GM23338 (cell line): ENCODE data around the gene TOM1. TPM values are rescaled to one million over a fixed set of nuclear protein-coding genes. Genes with fewer than 3 reads are reported as not detected.
"Not testable (repeated sequence)": the region's sequence is repeated elsewhere in the genome, so short reads cannot be mapped to it uniquely, and the experiment has no call there.

Source experiments
- ATAC-seq: fragments of 200-7000 bp; cut with Tn5 transposase; 3 replicates; pipeline ENCODE4 v1.9.1; 2020
- DNase-seq: peaks from one replicate; pipeline ENCODE4 v3.0.0-alpha.2; 2015; ENCODE audit warnings: low spot score
- H2AFZ ChIP-seq: fragments of 200-600 bp; sonication (generic); 2 replicates; pipeline ENCODE4 v1.8.0; 2016; ENCODE audit warnings: antibody characterized with exemption, mild to moderate bottlenecking, moderate library complexity
- H3F3A ChIP-seq: fragments of 200-600 bp; sonication (generic); replicated peaks from 2 replicates; pipeline ENCODE4 v1.8.0; 2017; ENCODE audit warnings: antibody characterized with exemption, mixed run types, low read depth
- H3K27ac ChIP-seq: fragments of 200-600 bp; sonication (generic); 2 replicates; pipeline ENCODE4 v1.6.1; 2016; ENCODE audit warnings: low read depth
- H3K27me3 ChIP-seq: fragments of 200-600 bp; sonication (generic); 2 replicates; pipeline ENCODE4 v1.8.0; 2016; ENCODE audit warnings: mild to moderate bottlenecking, mixed run types, moderate library complexity; ENCODE audit not compliant: insufficient read depth
- H3K36me3 ChIP-seq: fragments of 200-600 bp; sonication (generic); 2 replicates; pipeline ENCODE4 v1.8.0; 2016; ENCODE audit warnings: mild to moderate bottlenecking; ENCODE audit not compliant: insufficient read depth
- H3K4me1 ChIP-seq: fragments of 200-600 bp; sonication (generic); 2 replicates; pipeline ENCODE4 v1.8.0; 2016; ENCODE audit warnings: mild to moderate bottlenecking, moderate library complexity; ENCODE audit not compliant: insufficient read depth
- H3K4me2 ChIP-seq: fragments of 200-600 bp; sonication (generic); 2 replicates; pipeline ENCODE4 v1.7.1; 2017; ENCODE audit warnings: mixed run types
- H3K4me3 ChIP-seq: fragments of 200-600 bp; sonication (generic); 2 replicates; pipeline ENCODE4 v1.6.1; 2016; ENCODE audit warnings: mixed run types
- H3K79me2 ChIP-seq: fragments of 200-600 bp; sonication (generic); replicated peaks from 2 replicates; pipeline ENCODE4 v1.8.0; 2017; ENCODE audit warnings: mild to moderate bottlenecking; ENCODE audit not compliant: insufficient read depth
- H3K9me2 ChIP-seq: fragments of 200-600 bp; sonication (generic); 2 replicates; pipeline ENCODE4 v1.8.0; 2017; ENCODE audit not compliant: insufficient read depth
- H4K20me1 ChIP-seq: fragments of 200-600 bp; sonication (generic); replicated peaks from 2 replicates; pipeline ENCODE4 v1.8.0; 2017; ENCODE audit warnings: mild to moderate bottlenecking; ENCODE audit not compliant: insufficient read depth
- H3K27ac Mint-ChIP-seq: 2 replicates; pipeline ENCODE4 v1.8.0; 2020; ENCODE audit warnings: inconsistent platforms, mild to moderate bottlenecking, moderate library complexity, mixed read lengths
- H3K27me3 Mint-ChIP-seq: 3 replicates; pipeline ENCODE4 v1.8.0; 2022; ENCODE audit warnings: low read depth, mild to moderate bottlenecking, moderate library complexity, mixed read lengths, inconsistent platforms; ENCODE audit not compliant: insufficient read depth, poor library complexity
- H3K36me3 Mint-ChIP-seq: 3 replicates; pipeline ENCODE4 v1.8.0; 2021; ENCODE audit warnings: low read depth, mild to moderate bottlenecking, inconsistent platforms, moderate library complexity, mixed read lengths
- H3K4me1 Mint-ChIP-seq: 3 replicates; pipeline ENCODE4 v1.8.0; 2020; ENCODE audit warnings: mild to moderate bottlenecking, inconsistent platforms, mixed read lengths
- H3K4me3 Mint-ChIP-seq: 3 replicates; pipeline ENCODE4 v1.8.0; 2021; ENCODE audit warnings: moderate library complexity, mild to moderate bottlenecking, inconsistent platforms, mixed read lengths
- H3K9me3 Mint-ChIP-seq: 3 replicates; pipeline ENCODE4 v1.8.0; 2020; ENCODE audit warnings: moderate library complexity, mild to moderate bottlenecking, inconsistent platforms, mixed read lengths
- CREB1 ChIP-seq: fragments of 250-450 bp; sonication (Bioruptor Pico); IDR thresholded peaks from 2 replicates; pipeline ENCODE4 v1.5.0; 2020; ENCODE audit warnings: low read depth, mild to moderate bottlenecking, moderate library complexity
- CTCF ChIP-seq, 2 experiments: fragments of 200-600 bp in 1 of 2; sonication (generic) in 1 of 2; conservative IDR thresholded peaks; 2 replicates each; pipeline versions ENCODE4 v1.5.1 to v1.6.1; 2016 to 2017; ENCODE audit warnings: antibody characterized with exemption in 2 of 2, low read depth in 2 of 2, mild to moderate bottlenecking in 2 of 2, moderate library complexity in 1 of 2
- EZH2 ChIP-seq: fragments of 200-600 bp; sonication (generic); IDR thresholded peaks from one replicate; pipeline ENCODE4 v1.8.0; 2017; ENCODE audit warnings: antibody characterized with exemption, mild to moderate bottlenecking, low read depth; ENCODE audit not compliant: unreplicated experiment
- NANOG ChIP-seq: IDR thresholded peaks from 2 replicates; pipeline ENCODE4 v1.6.1; 2016; ENCODE audit warnings: antibody characterized with exemption, borderline replicate concordance
- REST ChIP-seq: IDR thresholded peaks from one replicate; pipeline ENCODE4 v1.6.1; 2018; ENCODE audit warnings: antibody characterized with exemption; ENCODE audit not compliant: unreplicated experiment
- STAT1 ChIP-seq: IDR thresholded peaks from one replicate; pipeline ENCODE4 v1.6.1; 2016; ENCODE audit warnings: antibody characterized with exemption; ENCODE audit not compliant: unreplicated experiment
- ZNF331 ChIP-seq: fragments of 250-450 bp; sonication (Bioruptor Pico); IDR thresholded peaks from 2 replicates; pipeline ENCODE4 v1.5.0; 2020; ENCODE audit warnings: low read depth, mild to moderate bottlenecking, moderate library complexity
- polyA plus RNA-seq: library from polyadenylated mRNA; unstranded; fragments of >200 nt; fragmentation: Nextera tagmentation; extraction: Ambion mirVana; gene quantifications from 2 replicates; pipeline ENCODE4 v1.2.1, GENCODE V29; 2016
- total RNA-seq: library from RNA; depleted of rRNA; stranded (reverse); fragments of >200 nt; shearing (Covaris generic); gene quantifications from 2 replicates; pipeline ENCODE4 v1.2.3, GENCODE V29; 2014

TOM1 gene
- total and polyA plus RNA-seq, 2 experiments from 2014 or later: 10.9 to 17.8 TPM

GRCh38 chr22:35361001-35361558 is 61.4 kb downstream of the TOM1 start:
- H3K4me1 ChIP-seq: no peaks in the 10 kb centered on the region
- H3K36me3 ChIP-seq: no peaks in the 10 kb centered on the region
- no peak for TF ChIP-seq CREB1
- ATAC-seq: no peak
- H3K27me3 ChIP-seq: no peaks in the 10 kb centered on the region
- Mint-ChIP-seq H3K9me3 (no peaks in the 10 kb centered on the region; the same call in 2 of the 3 replicates), H3K36me3 (no peaks in the 10 kb centered on the region), H3K4me1 (no peaks in the 10 kb centered on the region), H3K27ac (no peak overlapping the region), H3K4me3 (no peak overlapping the region), H3K27me3 (peaks cover 4% of the 10 kb centered on the region)
- H3K4me3 ChIP-seq: no peak overlapping the region
- no peak overlapping the region for H3K4me2 ChIP-seq
- no peaks in the 10 kb centered on the region for H3K79me2 ChIP-seq
- H2AFZ ChIP-seq: no peak overlapping the region
- H3K9me2 ChIP-seq: no peaks in the 10 kb centered on the region
- no peak for DNase-seq
- no peak overlapping the region for H3K27ac ChIP-seq
- H3F3A ChIP-seq: no peaks in the 10 kb centered on the region
- H4K20me1 ChIP-seq: no peaks in the 10 kb centered on the region

- Mint-ChIP-seq H3K4me3 (no peak overlapping the region), H3K27ac (no peak overlapping the region), H3K9me3 (no peaks in the 10 kb centered on the region), H3K4me1 (no peaks in the 10 kb centered on the region; the same call in 2 of the 3 replicates), H3K36me3 (no peaks in the 10 kb centered on the region), H3K27me3 (peaks cover 2% of the 10 kb centered on the region)
- Histone ChIP-seq H3K79me2 (no peaks in the 10 kb centered on the region), H2AFZ (no peak overlapping the region), H3K4me2 (no peak overlapping the region), H3K4me3 (no peak overlapping the region), H3F3A (no peaks in the 10 kb centered on the region), H3K4me1 (peaks cover 3% of the 10 kb centered on the region), H3K9me2 (no peaks in the 10 kb centered on the region), H3K36me3 (no peaks in the 10 kb centered on the region), H4K20me1 (no peaks in the 10 kb centered on the region), H3K27me3 (no peaks in the 10 kb centered on the region), H3K27ac (no peak overlapping the region)
- DNase-seq: no peak
- TF ChIP-seq REST (no peak), NANOG (no peak), CTCF (conservative IDR thresholded peaks at IDR 0.05; ENCODE audit: low read depth in 2 of 2) (no peak), ZNF331 (CRISPR knock-in tag) (no peak), STAT1 (no peak), EZH2 (no peak)
- ATAC-seq: no peak
These were observed 63.9 kb downstream of the TOM1 start for GRCh38 chr22:35363566-35364086.

GRCh38 chr22:35364230-35364629 is 64.5 kb downstream of the TOM1 start:
- H3K79me2 ChIP-seq, H3K4me3 Mint-ChIP-seq, H4K20me1 ChIP-seq, H3K36me3 Mint-ChIP-seq, DNase-seq, H3K27me3 Mint-ChIP-seq, H3K4me1 Mint-ChIP-seq, H3F3A ChIP-seq, H3K27me3 ChIP-seq, H3K4me2 ChIP-seq, H3K36me3 ChIP-seq, H3K4me1 ChIP-seq, H2AFZ ChIP-seq, H3K4me3 ChIP-seq, ATAC-seq, H3K9me3 Mint-ChIP-seq, H3K27ac Mint-ChIP-seq, H3K9me2 ChIP-seq, H3K27ac ChIP-seq: not testable (repeated sequence)
